SU-DHL-6 (cell line): ENCODE results near the gene CYP2E1.

Experiments
- H2AFZ ChIP-seq: fragments of 200-600 bp; sonication (generic); 2 replicates; pipeline ENCODE4 v1.6.1; 2014; ENCODE audit warnings: low read depth, mild to moderate bottlenecking, moderate library complexity, mixed read lengths, antibody characterized with exemption, low read length; ENCODE audit not compliant: severe bottlenecking
- H3F3A ChIP-seq: fragments of 200-600 bp; shearing (Covaris generic); 2 replicates; pipeline ENCODE4 v1.6.0; 2016; ENCODE audit warnings: antibody characterized with exemption, mild to moderate bottlenecking; ENCODE audit not compliant: insufficient read depth
- H3K27ac ChIP-seq: fragments of 200-600 bp; sonication (generic); 2 replicates; pipeline ENCODE4 v1.5.1; 2016; ENCODE audit warnings: low read depth, mild to moderate bottlenecking, low read length, moderate library complexity, mixed read lengths
- H3K27me3 ChIP-seq: fragments of 200-600 bp; sonication (generic), shearing (Covaris generic); 2 replicates; pipeline ENCODE4 v1.6.0; 2014; ENCODE audit warnings: mild to moderate bottlenecking, low read length
- H3K36me3 ChIP-seq: fragments of 200-600 bp; sonication (generic); 2 replicates; pipeline ENCODE4 v1.6.1; 2014; ENCODE audit warnings: mild to moderate bottlenecking, low read length, mixed read lengths
- H3K4me2 ChIP-seq: fragments of 300-600, 200-600 bp; shearing (Covaris generic), sonication (generic); 2 replicates; pipeline ENCODE4 v1.6.0; 2014; ENCODE audit warnings: low read length, low read depth, mild to moderate bottlenecking; ENCODE audit not compliant: poor library complexity, severe bottlenecking
- H3K4me3 ChIP-seq: fragments of 200-600 bp; sonication (generic); 2 replicates; pipeline ENCODE4 v1.5.1; 2014; ENCODE audit warnings: antibody characterized with exemption, low read length, mild to moderate bottlenecking, mixed read lengths; ENCODE audit not compliant: insufficient read depth, poor library complexity, severe bottlenecking
- H3K79me2 ChIP-seq: fragments of 200-600 bp; sonication (generic); 2 replicates; pipeline ENCODE4 v1.6.1; 2014; ENCODE audit warnings: mild to moderate bottlenecking, low read length, moderate library complexity; ENCODE audit not compliant: insufficient read depth
- H3K9ac ChIP-seq: fragments of 200-600 bp; sonication (generic); 2 replicates; pipeline ENCODE4 v1.7.0; 2014; ENCODE audit warnings: mild to moderate bottlenecking, low read length
- H3K9me2 ChIP-seq: fragments of 200-600 bp; sonication (generic); replicated peaks from 2 replicates; pipeline ENCODE4 v1.6.1; 2014; ENCODE audit warnings: low read length; ENCODE audit not compliant: insufficient read depth
- H3K9me3 ChIP-seq: fragments of 200-600 bp; sonication (generic); 2 replicates; pipeline ENCODE4 v1.6.1; 2014; ENCODE audit warnings: low read length, mixed read lengths; ENCODE audit not compliant: insufficient read depth
- H4K20me1 ChIP-seq: fragments of 200-600 bp; sonication (generic); 2 replicates; pipeline ENCODE4 v1.6.1; 2014; ENCODE audit warnings: low read depth, mild to moderate bottlenecking, antibody characterized with exemption, low read length, moderate library complexity, mixed read lengths
- CTCF ChIP-seq: fragments of 200-600 bp; sonication (generic); IDR thresholded peaks from one replicate; pipeline ENCODE4 v1.5.1; 2017; ENCODE audit warnings: antibody characterized with exemption, mild to moderate bottlenecking, low read length, moderate library complexity; ENCODE audit not compliant: insufficient read depth, poor library complexity, severe bottlenecking
- EZH2phosphoT487 ChIP-seq: fragments of 200-600 bp; sonication (generic), shearing (Covaris generic); conservative IDR thresholded peaks from 2 replicates; pipeline ENCODE4 v1.6.1; 2018; ENCODE audit warnings: mild to moderate bottlenecking, antibody characterized with exemption, low read length, moderate library complexity, mixed read lengths

The CYP2E1 gene

GRCh38 chr10:133525444-133525843, 1.7 kb upstream of the CYP2E1 start:
- Histone ChIP-seq H3K27ac (no peak overlapping the region), H3K9ac (no peak overlapping the region), H3K27me3 (no peaks in the 10 kb centered on the region; the same call in 1 of the 2 replicates), H3K36me3 (no peaks in the 10 kb centered on the region), H3K79me2 (no peaks in the 10 kb centered on the region), H3K4me2 (no peak overlapping the region), H4K20me1 (no peaks in the 10 kb centered on the region), H3K9me3 (no peaks in the 10 kb centered on the region), H2AFZ (no peak overlapping the region), H3K4me3 (no peak overlapping the region), H3K9me2 (no peaks in the 10 kb centered on the region), H3F3A (no peaks in the 10 kb centered on the region)
- TF ChIP-seq EZH2phosphoT487 (no peak), CTCF (no peak)

- no peaks in the 10 kb centered on the region for H3K79me2 ChIP-seq
- no peak overlapping the region for H3K27ac ChIP-seq
- no peaks in the 10 kb centered on the region for H3K9me3 ChIP-seq
- TF ChIP-seq CTCF: no peak
- no peak for TF ChIP-seq EZH2phosphoT487
- H3K36me3 ChIP-seq: no peaks in the 10 kb centered on the region
- H4K20me1 ChIP-seq: no peaks in the 10 kb centered on the region
- no peak overlapping the region for H3K9ac ChIP-seq
- no peaks in the 10 kb centered on the region; the same call in 1 of the 2 replicates for H3K27me3 ChIP-seq
- no peaks in the 10 kb centered on the region for H3K9me2 ChIP-seq
- no peaks in the 10 kb centered on the region for H3F3A ChIP-seq
- H2AFZ ChIP-seq: no peak overlapping the region
- H3K4me2 ChIP-seq: no peak overlapping the region
- H3K4me3 ChIP-seq: no peak overlapping the region
These were observed 658 bp downstream of the CYP2E1 start for GRCh38 chr10:133527771-133528271.

- no peaks in the 10 kb centered on the region for H3K36me3 ChIP-seq
- H3K27ac ChIP-seq: no peak overlapping the region
- no peaks in the 10 kb centered on the region for H4K20me1 ChIP-seq
- no peaks in the 10 kb centered on the region for H3K79me2 ChIP-seq
- no peaks in the 10 kb centered on the region for H3K27me3 ChIP-seq
- no peaks in the 10 kb centered on the region for H3K9me2 ChIP-seq
- H3K4me3 ChIP-seq: no peak overlapping the region
- no peaks in the 10 kb centered on the region for H3F3A ChIP-seq
- no peak overlapping the region for H3K9ac ChIP-seq
- TF ChIP-seq CTCF: no peak
- no peak for TF ChIP-seq EZH2phosphoT487
- H3K9me3 ChIP-seq: no peaks in the 10 kb centered on the region
- H3K4me2 ChIP-seq: no peak overlapping the region
- H2AFZ ChIP-seq: no peak overlapping the region
These were observed 1.2 kb downstream of the CYP2E1 start for GRCh38 chr10:133528296-133528844.
